Endothelial cell of umbilical vein (primary cell): ENCODE measurements around the gene NT5M.

Source experiments
- CTCF ChIP-seq, 2 donors: IDR thresholded peaks; 1 replicate in 1 of 2; 2 replicates in 1 of 2; pipeline ENCODE4 v1.5.1; 2011; ENCODE audit warnings: low read length in 2 of 2, mild to moderate bottlenecking in 2 of 2, moderate library complexity in 2 of 2, control low read depth in 1 of 2, inconsistent platforms in 1 of 2, low read depth in 1 of 2; ENCODE audit not compliant: insufficient read depth in 1 of 2; ENCODE audit errors: extremely low read depth in 1 of 2
- EZH2 ChIP-seq: IDR thresholded peaks from 2 replicates; pipeline ENCODE4 v1.6.1; 2012; ENCODE audit warnings: borderline replicate concordance, low read depth, mild to moderate bottlenecking, moderate library complexity, low read length, inconsistent platforms; ENCODE audit not compliant: severe bottlenecking
- JUN ChIP-seq: IDR thresholded peaks from 2 replicates; pipeline ENCODE4 v1.6.1; 2011; ENCODE audit warnings: borderline replicate concordance, low read depth; ENCODE audit not compliant: insufficient read length, insufficient read depth
- MYC ChIP-seq: IDR thresholded peaks from one replicate; pipeline ENCODE4 v1.6.1; 2011; ENCODE audit warnings: mild to moderate bottlenecking, low read depth, low read length
- POLR2A ChIP-seq: IDR thresholded peaks from 2 replicates; pipeline ENCODE4 v1.6.1; 2012; ENCODE audit warnings: low read depth, mild to moderate bottlenecking, control low read depth, low read length
- POLR2AphosphoS5 ChIP-seq: IDR thresholded peaks from 2 replicates; pipeline ENCODE4 v1.6.1; 2012; ENCODE audit warnings: low read depth, mild to moderate bottlenecking, control low read depth, low read length, moderate library complexity; ENCODE audit not compliant: insufficient read depth
- TF ChIP-seq, protein P1 (sequence below): IDR thresholded peaks from 2 replicates; pipeline ENCODE4 v1.6.1; 2011; ENCODE audit not compliant: insufficient read depth, insufficient read length

DNA sequence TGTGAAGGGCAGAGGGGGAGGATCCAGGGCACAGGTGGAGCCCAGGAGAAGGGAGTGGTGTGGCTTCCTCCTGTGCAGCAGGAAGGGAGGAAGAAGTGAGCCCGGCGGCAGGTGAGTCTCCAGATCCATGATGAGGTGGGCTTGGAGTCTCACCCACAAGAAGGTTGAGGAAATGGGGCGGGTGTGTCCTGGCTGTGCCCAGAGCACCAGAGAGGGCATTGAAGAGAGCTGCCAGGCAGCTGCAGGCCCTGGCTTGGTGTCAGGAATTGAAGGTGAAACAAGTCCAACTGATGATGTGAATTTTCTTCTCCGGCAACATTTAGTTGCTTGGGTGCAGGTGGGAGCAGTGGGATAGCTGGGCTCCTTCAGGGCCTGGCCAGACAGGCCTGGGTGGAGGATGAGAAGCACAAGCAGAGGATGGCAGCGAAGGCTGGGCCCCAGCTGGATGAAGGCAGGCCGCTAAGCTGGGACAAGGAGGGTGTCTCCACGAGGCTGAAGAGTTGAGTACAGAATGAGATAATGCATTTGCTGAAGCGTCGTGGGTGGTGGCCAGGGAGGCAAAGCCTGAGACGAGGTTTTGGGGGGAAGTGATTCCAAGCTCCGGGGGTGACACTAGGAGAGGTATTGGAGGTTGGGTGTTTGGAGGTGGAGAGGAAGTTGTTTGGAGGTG, 18.3 kb downstream of the NT5M start:
- no peak for TF ChIP-seq EZH2
- TF ChIP-seq CTCF (IDR thresholded peaks at IDR 0.05; ENCODE audit: extremely low read depth in 1 of 2, insufficient read depth in 1 of 2, low read depth in 1 of 2, low read length in 2 of 2): no peak
- TF ChIP-seq POLR2A: no peak
- TF ChIP-seq POLR2AphosphoS5: no peak
- TF ChIP-seq JUN: no peak
- no peak for TF ChIP-seq MYC
- TF ChIP-seq, protein P1, sequence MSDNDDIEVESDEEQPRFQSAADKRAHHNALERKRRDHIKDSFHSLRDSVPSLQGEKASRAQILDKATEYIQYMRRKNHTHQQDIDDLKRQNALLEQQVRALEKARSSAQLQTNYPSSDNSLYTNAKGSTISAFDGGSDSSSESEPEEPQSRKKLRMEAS: no peak
